ELR (cell line): Measurements from ENCODE around the gene UBE2QL1.

Experiments used
- DNase-seq: peaks from one replicate; pipeline ENCODE4 v3.0.0-alpha.2; 2015; ENCODE audit warnings: low read depth

The UBE2QL1 gene

DNA sequence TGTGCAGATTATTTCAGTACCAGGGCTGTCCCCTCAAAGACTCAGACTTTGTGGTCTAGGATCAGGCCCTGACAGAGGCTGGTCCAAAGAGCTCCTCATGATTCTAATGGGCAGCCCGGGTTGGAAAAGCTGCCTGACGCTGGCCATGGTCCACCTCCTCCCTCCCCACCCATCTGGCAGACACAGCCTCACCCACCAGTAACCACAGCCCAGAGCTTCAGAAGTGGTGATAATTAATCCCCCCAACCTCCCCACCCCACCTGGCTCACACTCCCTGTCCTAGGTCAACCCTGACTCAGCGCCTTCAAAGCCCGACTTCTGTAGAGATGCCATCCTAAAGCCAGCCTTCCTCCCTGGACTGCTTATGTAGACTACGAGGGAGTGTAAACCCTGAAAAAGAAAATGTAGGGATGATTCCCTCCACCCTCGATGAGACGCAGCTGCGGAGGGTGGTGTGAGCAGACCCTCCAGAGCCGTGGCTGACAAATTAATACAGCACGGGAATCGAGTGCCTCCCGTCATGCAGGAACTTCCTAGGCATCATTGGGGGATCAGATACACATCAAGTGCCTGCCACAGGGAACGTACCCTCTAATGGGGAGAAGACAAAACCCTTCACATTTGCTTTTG is 7.0 kb downstream of the UBE2QL1 start:
- no peak for DNase-seq

DNA sequence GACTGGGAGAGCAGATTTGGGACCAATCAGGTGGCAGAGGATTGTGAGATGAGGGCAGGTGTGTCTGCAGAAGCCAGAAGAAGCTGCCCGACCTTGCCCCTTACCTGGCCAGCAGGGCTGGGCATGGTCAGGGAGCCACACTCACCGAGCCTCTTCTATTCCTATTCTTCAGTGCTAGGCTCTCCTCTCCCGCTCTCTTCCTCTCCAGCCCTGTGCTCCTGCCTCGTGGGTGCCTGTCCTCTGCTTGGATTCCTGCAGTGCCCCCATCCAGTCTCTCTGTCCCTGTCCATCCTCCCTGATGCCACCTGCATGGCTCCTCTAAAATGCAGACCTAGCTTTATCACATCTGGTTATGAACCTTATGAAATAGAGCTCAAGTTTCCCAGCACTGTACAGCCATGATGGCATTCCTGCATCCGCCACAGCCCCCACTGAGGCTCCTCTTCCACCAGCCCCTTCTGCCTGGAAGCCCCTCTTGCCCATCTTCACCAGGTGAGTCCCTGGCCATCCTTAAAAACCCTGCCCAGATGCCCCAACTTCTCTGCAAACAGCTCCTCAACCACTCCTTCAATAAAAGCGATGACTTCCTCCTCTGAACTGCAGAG is 8.2 kb downstream of the UBE2QL1 start:
- DNase-seq = no peak

DNA sequence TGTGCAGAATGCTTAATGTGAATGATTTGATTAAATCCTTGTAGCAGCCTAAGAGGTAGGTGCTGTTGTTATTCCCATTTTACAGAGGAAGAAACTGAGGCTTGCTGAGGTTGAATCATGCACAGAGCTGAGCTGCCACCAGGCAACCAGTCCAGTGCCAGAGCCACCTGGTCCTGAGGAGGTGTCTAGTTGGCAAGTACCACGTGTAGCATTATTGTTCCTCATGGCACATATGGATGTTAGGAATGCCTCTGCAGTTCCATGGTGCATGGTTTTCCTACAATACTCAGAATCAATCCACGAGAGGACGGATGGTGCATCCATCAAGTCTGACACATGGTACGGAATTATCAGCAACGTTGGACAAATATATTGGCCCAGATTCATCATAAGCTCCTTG is 8.9 kb downstream of the UBE2QL1 start:
- DNase-seq = no peak

DNA sequence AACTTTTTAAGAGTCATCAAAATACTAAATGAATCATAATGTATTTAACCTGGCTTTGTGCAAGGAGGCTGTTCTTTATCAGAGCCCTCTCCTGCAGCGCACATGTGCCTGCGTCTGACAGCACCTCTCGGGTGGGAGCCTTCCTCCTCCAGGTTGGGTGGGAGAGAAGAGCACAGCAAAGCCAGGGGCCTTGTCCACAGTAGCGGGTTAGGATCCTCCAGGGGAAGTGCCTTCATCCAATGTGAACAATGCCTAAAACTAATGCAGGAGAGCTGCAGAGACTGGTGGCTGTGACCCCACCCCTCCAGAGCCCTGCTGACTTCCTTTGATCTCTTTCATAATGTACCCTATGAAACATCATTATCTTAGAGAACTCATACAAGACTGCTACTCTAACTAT is 10.2 kb downstream of the UBE2QL1 start:
- DNase-seq = no peak

DNA sequence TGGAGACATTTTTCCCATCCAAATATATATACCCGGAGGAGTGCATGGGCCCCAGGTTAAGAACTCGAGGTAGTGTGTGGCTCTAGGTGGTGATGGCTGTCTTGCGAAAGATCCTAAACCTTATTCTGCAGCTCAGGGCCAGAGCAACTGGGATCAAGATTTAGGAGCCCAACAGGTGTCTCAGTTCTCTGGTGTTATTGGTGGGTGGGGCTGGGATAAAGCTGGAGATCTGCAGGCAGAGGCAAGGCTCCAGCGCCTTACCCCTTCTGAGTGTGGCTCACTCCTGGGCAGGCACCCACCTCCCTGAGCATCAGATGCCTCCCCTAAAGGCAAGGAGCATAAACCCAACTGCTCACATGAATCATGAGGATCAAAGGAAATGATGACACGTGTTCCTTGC is 11.2 kb downstream of the UBE2QL1 start:
- no peak for DNase-seq

DNA sequence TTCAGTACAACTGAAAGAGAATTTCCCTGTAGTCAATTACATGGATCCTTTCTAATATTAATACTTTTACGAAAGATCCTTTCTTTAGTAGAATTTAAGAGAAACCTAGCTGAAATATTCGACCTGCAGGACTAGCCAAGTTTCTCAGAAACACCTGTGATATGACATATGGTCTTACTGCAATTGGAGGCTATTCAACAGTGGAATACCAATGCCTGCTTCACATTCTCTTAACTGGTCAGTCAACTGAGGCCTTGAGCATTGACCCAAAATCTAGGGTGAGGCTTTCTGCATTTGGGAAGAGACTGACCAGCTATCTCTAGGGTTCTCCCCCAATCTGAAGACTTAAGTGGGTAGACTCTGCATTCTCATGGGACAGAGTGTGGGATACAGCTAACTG is 12.3 kb downstream of the UBE2QL1 start:
- DNase-seq = no peak

DNA sequence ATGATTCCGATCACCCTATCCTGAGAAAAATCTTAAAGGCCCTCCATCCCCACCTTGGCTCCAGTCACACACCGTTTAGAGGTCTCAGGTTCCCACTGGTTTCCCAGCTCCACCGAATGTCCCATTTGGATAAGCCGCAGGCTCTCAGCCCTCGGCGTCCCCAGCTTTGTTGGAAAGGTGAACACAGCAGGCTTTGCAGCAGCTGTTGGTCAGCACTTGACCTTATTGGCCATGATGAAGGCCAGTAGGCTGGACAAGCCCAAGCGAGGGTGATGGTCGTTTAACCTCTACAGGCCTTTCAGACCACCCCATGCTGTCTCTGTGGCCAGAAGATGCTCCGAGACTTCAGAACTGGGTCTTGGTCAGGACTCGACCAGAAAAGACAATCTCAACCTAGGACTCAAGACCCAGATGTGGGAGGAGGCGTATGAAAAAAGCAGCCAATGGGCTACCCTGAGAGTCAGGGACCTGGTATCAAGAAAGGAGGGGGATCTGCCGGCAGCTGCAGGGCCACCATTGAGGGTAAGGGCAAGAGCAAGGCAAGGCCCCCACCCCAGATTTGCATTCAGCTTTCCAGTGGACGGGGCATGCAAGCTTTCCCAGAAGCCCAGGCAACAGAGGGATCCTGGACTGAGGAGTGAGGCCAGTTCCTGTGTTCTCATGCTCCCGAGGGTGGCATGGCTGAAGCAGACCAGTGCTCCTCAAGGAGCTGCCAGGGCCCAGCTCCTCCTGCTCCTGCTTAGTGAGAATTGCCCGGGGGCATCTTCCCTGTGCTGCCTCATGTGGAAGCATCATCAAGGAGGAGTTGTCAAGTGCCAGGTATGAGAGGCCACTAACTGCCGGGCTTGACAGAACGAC is 13.4 kb downstream of the UBE2QL1 start:
- no peak for DNase-seq

DNA sequence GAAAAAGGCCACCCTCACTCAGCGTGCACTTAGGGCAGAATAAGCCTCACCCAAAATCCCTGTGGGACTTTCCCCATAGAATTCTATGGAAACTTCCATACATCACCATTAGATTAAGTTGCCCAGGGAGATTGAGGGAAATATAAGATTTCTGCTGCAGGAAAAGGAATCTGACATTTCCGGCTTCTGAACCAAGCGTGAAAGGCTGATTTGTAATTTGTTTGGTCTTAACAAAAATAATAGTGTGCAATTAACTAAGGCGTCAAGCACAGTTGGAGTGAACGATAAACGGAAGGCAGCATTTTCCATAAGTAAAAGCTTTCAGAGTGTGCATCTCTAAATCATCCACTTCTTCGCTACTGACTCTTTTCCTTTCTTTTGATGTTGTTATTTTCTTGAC is 14.0 kb downstream of the UBE2QL1 start:
- DNase-seq = no peak

DNA sequence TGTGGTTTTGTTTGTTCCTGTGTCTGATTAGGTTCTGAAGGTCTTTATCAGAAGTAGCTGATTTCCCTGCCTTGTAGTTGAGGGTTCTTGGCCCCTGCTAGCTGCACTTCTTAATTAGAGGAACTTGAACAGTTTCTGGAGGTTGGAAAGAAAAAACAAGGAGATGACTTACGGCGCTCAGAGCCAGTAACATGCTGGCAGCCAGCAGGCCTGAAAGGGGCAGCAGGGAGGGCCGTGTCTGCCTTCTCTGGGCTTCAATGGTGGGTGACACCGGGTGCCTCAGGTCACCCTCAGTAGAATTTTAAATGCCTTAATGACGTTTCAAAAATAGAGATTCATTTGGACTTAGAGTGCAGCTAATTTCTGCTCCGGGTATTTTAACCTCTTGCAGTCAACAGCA is 15.8 kb downstream of the UBE2QL1 start:
- no peak for DNase-seq

DNA sequence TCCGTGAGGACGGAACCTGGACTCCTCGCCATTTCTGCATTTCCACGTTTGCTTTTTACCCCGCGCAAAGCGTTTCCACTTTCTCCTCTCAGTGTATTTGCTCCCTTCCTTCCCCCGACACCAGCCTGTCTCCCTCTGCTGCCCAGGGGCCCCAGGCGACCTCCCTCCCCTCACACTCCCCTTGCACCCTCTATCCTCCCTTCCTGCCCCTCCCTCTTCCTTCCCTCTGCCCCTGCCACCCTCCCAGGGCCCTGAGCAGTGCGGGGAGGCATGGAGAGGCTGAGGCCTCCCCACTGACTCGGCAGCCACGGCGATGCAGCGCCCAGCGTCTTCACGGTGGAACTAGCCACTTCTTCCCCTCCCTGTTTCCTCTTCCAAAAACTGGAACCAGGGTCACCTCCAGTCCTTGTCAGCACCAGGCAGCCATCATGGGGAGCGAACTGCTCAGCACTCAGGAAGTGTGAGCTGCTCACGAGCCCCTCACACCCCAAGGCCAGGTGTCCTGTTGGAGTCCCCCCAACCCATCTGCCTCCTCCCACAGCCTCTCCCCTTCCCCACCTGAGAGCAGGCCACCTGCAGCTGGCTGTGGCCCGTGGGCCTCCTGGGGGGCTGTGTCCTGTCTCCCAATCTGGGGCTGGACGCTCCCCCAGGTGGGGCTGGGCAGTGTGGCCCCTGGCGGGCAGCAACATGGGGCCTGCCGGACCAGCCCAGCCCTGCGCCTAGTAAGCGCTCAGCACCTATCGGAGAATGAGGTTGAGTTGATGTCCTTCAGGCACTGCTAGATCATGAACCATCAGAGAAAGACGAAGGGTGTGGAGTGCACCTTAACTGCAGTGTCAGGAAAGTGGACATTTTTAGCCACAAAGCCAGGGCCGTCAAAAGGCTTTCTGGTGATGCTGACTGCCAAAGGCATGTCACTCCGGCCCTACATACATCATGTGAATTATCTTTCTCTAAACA is 17.5 kb downstream of the UBE2QL1 start:
- no peak for DNase-seq

DNA sequence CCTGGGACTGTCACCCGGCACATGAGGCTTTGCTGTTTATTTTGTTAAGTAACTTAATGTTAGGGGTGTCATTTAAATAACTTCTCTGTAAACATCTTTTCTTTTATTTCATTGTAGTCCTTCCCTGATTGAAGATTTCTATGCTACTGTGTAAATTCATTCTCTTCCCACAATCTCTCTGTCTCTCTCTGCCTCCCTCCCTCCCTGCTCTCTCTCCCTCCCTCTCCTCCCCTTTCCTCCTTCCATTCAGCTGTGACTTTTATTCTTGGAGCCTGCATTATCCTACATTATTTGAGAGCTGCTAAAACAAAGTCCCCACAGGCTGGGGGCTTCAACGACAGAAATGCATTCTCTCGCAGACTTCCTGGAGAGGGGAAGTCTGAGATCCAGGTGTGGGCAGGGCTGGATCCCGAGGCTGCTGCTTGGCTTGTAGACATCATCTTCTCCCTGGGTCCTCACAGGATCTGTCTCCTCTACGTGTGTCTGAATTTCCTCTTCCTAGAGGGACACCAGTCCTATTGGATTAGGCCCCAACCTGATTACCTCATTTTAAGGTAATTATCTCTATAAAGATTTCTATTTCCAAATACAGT is 18.4 kb downstream of the UBE2QL1 start:
- no peak for DNase-seq

DNA sequence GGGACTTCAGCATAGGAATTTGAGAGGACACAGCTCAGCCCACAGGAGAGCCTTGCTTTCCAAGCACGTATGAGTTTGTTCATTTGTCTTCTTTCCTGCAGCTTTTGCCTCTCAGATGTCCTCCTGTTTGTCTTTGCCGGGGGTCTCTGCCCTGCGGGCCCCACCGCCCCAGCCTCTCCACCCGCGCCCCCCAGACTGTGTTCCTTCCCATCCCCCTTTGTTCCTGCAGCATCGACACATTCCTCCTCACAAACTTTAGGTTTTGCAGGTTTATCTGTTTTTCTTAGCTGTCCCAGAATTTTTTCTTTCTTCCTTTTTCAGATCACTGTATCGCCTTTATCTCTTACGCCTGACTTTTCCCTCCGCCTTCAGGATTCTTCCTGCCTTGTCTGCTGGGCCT is 18.9 kb downstream of the UBE2QL1 start:
- no peak for DNase-seq

DNA sequence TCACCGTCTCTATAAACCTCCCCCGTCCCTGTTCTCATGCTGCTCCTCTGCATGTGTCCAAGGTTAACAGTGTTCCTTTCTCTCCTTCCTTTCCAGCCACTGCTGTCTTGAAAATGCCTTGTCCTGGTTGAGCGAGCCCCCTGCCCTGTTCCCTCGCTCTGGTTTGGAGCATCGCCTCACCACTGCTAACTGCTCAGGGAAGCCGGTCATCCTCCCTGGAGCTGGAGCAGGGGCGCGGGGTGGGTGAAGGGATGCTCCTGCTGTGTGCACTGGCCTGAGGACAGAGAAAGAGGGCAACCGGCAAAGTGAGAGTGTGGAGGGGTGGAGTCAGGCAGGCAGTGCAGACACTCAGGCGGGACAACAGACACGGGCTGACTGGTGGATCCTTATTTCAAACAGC is 19.4 kb downstream of the UBE2QL1 start:
- no peak for DNase-seq

DNA sequence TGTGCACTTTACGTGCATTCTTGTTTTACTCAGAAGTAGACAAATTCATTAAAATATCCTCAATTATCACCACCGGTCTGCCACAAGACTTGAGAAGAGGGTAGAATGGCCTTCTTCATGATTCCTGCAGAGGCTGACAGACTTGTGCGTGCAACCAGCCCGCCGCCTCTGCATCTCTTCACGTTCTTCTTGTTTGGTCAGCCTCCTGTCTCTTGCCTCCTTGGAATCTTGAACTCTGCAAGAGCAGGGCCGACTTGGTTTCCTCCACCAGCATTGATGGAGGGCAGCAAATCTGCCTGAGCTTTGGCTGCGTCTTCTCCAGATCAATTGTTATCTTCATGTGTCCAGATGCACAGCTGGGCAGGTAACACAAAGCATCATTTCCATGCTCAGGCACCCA is 20.2 kb downstream of the UBE2QL1 start:
- no peak for DNase-seq

DNA sequence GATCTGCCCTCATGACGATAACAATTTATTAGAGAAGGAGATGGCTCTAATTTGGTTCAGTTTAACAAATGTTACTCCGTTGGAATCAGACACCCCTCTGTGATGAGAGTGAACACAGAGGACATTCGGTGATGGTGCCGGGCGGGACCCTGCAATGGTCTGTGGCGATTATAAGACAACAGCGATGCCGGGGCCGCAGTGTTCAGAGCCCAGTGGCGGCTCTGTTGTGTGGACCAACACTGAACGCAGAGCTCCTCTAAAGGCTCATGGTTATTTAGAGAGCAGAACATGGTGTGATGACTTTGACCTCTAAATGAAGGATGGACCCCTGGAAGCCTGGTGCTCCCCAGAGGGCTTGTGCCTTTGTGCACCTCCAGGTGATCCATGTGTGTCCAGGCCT is 21.2 kb downstream of the UBE2QL1 start:
- no peak for DNase-seq

DNA sequence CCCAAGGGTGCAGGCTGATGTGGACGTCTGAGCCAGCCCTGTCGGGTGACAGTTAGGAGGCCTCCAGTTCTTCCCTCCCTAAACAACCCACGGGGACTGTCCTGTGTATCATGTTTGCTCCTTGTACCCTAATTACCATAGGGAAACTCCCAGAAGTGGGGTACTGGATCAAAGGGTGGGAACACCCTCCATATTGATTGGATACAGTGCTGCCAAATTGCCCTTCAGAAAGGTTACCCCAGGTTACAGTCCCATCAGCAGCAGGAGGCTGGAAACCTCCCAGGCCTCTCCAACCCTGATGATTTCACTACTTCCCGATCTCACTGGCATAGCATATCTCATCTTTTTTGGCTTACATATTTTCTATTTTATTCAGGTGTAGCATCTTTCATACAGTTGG is 22.0 kb downstream of the UBE2QL1 start:
- DNase-seq = no peak

DNA sequence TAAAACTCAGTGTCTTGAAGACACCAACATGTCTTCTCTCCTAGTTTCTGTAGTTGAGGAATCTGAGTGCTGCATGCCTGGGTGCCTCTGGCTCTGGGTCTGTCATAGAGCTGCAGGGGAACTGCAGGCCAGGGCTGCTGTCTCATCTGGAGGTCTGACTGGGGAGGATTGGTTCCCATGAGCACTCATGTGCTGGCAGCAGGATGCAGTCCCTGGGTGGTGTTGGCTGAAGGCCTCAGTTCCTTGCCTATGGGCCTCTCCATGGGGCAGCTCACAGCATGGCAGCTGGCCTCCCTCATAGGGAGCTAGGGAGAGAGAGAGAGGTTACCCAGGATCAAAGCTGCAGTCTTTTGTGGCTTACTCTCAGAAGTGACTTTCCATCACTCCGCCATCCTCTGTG is 22.6 kb downstream of the UBE2QL1 start:
- no peak for DNase-seq

DNA sequence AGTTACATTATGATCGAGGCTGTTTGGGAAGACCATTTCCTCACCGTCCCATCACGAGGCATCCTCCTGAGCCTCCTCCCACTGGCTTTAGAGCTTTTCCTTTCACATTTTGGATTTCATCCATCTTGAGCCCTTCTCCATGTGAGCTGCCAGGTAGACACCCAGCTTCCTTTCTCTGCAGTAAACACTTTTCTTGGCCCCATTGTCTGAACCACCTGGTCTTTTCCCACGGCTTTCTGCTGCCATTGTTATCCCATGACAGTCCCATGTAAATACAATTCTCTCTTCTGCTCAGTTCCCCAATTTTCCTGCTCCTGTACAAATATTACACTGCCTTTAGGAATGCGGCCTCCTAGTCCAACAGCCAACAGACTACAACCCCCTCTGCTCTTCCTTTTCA is 24.1 kb downstream of the UBE2QL1 start:
- no peak for DNase-seq

DNA sequence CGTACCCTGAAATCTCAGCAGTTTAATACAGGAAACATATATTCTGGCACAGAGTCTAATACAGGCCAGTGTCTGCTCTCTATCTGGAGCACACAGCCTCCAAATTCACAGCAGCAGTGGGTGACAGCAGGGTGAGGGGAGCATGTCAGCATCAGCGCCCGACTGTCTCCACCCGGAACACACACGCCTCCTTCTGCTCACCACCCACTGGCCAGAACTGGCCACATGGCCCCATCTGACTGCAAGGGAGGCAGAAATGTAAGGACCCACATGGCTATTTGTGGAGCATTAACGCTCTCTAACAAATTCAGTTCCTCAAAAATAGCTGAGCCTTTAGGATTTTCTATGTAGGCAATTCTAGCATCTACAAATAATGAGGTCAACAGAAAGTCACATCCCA is 24.6 kb downstream of the UBE2QL1 start:
- no peak for DNase-seq

DNA sequence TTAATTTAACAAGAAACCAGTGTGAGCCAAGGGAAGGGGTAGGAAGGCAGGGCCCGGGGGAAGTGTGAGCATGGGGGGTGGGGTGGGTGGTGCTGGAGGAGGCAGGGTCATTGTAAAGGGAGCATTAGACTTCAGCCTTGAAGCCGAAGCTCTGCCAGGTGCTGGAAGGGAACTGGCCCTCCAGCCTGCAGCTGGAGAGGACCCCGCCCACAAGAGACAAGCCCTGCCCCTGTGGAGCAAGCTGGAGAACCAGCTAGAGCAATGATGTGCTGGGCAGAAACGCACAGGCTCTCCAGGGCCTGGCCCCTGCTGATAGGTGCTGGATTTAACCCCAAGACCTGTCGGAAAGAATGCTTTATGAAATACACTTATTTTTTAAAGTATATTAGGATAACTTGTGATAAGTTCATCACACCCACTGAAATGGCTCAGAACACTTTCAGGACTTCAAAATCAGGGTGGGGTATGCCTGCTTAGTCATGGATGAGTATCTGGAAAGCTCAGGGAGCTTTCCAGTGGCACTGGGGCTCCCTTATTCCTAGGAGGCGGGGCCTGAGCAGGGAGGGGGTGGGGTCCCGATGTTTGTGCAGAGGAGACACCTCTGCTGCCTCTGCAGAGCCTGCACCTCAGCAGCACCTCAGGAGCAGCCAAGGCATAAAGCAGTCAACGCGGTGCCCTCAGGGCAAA is 27.1 kb downstream of the UBE2QL1 start:
- no peak for DNase-seq

DNA sequence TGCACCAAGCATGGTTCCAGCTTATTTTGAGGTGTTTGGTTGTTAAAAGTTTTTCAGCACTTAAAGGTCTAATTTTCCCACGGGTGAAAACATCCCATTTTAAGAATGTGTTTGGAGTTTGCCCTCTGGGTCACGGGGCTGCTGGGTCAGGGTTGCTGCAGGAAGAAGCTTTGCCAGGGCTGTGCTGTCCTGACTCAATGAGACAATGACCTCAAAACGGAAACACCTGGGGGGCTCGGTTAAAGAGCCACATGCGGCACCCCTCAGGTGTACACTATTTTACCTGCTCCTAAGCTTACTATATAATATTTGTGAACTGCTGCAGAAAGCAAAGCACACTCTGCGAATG is 27.6 kb downstream of the UBE2QL1 start:
- DNase-seq = no peak
